A549 (cell line): ENCODE results near the gene GPC1. TPM values are rescaled to one million over a fixed set of nuclear protein-coding genes. Genes with fewer than 3 reads are reported as not detected.
A peak's percentile ranks its signal among the peaks of the same experiment; 100 is the strongest.

Experiments used
- ATAC-seq, 2 experiments: fragments of 200-7000 bp in 1 of 2; fragments of >200 bp in 1 of 2; cut with Nextera tagmentation in 1 of 2; cut with Tn5 transposase in 1 of 2; 3 replicates each; pipeline versions ENCODE4 v1.8.0 to v1.9.1; 2018 to 2020; ENCODE audit warnings: mild to moderate bottlenecking in 1 of 2, moderate library complexity in 1 of 2
- CTCF ChIA-PET: fragments of 300-600 bp; sonication (Branson Sonifier 250); formaldehyde crosslinking; extraction: SDS; loops from one replicate; lab custom pipeline; 2021; ENCODE audit warnings: antibody characterized with exemption, inconsistent platforms; lab: Yijun Ruan, JAX
- POLR2A ChIA-PET: fragments of 350-600 bp; formaldehyde crosslinking; extraction: SDS; loops from one replicate; lab custom pipeline; 2021; ENCODE audit warnings: antibody characterized with exemption, inconsistent platforms; lab: Yijun Ruan, JAX
- DNase-seq, 2 experiments: peaks; one replicate each; pipeline versions ENCODE4 v3.0.0 to v3.0.0-alpha.2; 2011 to 2016; ENCODE audit warnings: low read depth in 1 of 2, low spot score in 1 of 2
- FAIRE-seq: peaks from 2 replicates; lab custom pipeline; 2011; peaks lifted over from hg19 to GRCh38; lab: Jason Lieb, UNC
- H3K27ac ChIP-seq, 2 experiments: fragments of >200 bp; sonication (Bioruptor Twin); formaldehyde crosslinking; 3 replicates each; pipeline ENCODE4 v1.5.1; 2016 to 2017
- H3K4me1 ChIP-seq: fragments of >200 bp; sonication (Bioruptor Twin); formaldehyde crosslinking; 3 replicates; pipeline ENCODE4 v1.6.1; 2016
- H3K4me2 ChIP-seq: fragments of >200 bp; sonication (Bioruptor Twin); formaldehyde crosslinking; 3 replicates; pipeline ENCODE4 v1.6.1; 2016
- H3K4me3 ChIP-seq: fragments of >200 bp; sonication (Bioruptor Twin); formaldehyde crosslinking; 3 replicates; pipeline ENCODE4 v1.5.1; 2016
- H3K9me3 ChIP-seq: fragments of >200 bp; sonication (Bioruptor Twin); formaldehyde crosslinking; 3 replicates; pipeline ENCODE4 v1.6.1; 2016
- BHLHE40 ChIP-seq: IDR thresholded peaks from 2 replicates; pipeline ENCODE4 v1.6.1; 2012; ENCODE audit warnings: low read depth, low read length, inconsistent platforms
- CEBPB ChIP-seq, 2 experiments: fragments of >200 bp in 1 of 2; sonication (Bioruptor Twin) in 1 of 2; formaldehyde crosslinking in 1 of 2; IDR thresholded peaks; 2 replicates each; pipeline ENCODE4 v1.6.1; 2012 to 2016
- CHD2 ChIP-seq: fragments of 150-350 bp; IDR thresholded peaks from 2 replicates; pipeline ENCODE4 v1.6.1; 2014; ENCODE audit warnings: low read length; ENCODE audit not compliant: partially characterized antibody
- E2F6 ChIP-seq: IDR thresholded peaks from 2 replicates; pipeline ENCODE4 v1.6.1; 2012; ENCODE audit warnings: low read depth, borderline replicate concordance
- FOSL2 ChIP-seq, 2 experiments: fragments of 450-650 bp in 1 of 2; fragments of >200 bp in 1 of 2; sonication (Bioruptor Twin) in 1 of 2; formaldehyde crosslinking; IDR thresholded peaks; 2 replicates each; pipeline versions ENCODE4 v1.5.0 to v1.6.1; 2016 to 2020; ENCODE audit warnings: mild to moderate bottlenecking in 1 of 2, moderate library complexity in 1 of 2
- HDAC2 ChIP-seq: fragments of 200-600 bp; sonication (generic); IDR thresholded peaks from 2 replicates; pipeline ENCODE4 v1.6.1; 2016
- HEYL ChIP-seq: fragments of 250-450 bp; sonication (Bioruptor Pico); IDR thresholded peaks from 2 replicates; pipeline ENCODE4 v1.8.0; 2021; ENCODE audit warnings: mild to moderate bottlenecking, moderate library complexity
- HOXB5 ChIP-seq: fragments of 250-450 bp; sonication (Bioruptor Pico); IDR thresholded peaks from 2 replicates; pipeline ENCODE4 v1.5.0; 2020; ENCODE audit warnings: mild to moderate bottlenecking, moderate library complexity
- JUNB ChIP-seq: fragments of >200 bp; sonication (Bioruptor Twin); formaldehyde crosslinking; IDR thresholded peaks from 2 replicates; pipeline ENCODE4 v1.6.1; 2016
- KDM1A ChIP-seq: fragments of 200-600 bp; sonication (generic); IDR thresholded peaks from 2 replicates; pipeline ENCODE4 v1.6.1; 2016; ENCODE audit warnings: low read depth, mild to moderate bottlenecking
- NFE2L2 ChIP-seq: fragments of 150-350 bp; conservative IDR thresholded peaks from 2 replicates; pipeline ENCODE4 v1.6.1; 2014; ENCODE audit warnings: low read length
- NPAS2 ChIP-seq: fragments of 250-450 bp; sonication (Bioruptor Pico); IDR thresholded peaks from 2 replicates; pipeline ENCODE4 v1.8.0; 2022; ENCODE audit warnings: mild to moderate bottlenecking, moderate library complexity, borderline replicate concordance
- RAD21 ChIP-seq, 2 experiments: fragments of >200 bp in 1 of 2; sonication (Bioruptor Twin) in 1 of 2; formaldehyde crosslinking in 1 of 2; IDR thresholded peaks in 1 of 2; conservative IDR thresholded peaks in 1 of 2; 2 replicates in 1 of 2; 3 replicates in 1 of 2; pipeline ENCODE4 v1.6.1; 2012 to 2018; ENCODE audit warnings: inconsistent platforms in 1 of 2
- RNF2 ChIP-seq: fragments of 200-600 bp; sonication (generic); IDR thresholded peaks from 2 replicates; pipeline ENCODE4 v1.6.1; 2016; ENCODE audit warnings: low read depth, mild to moderate bottlenecking, antibody characterized with exemption, moderate library complexity, borderline replicate concordance
- TP53 ChIP-seq: fragments of 250-450 bp; sonication (Bioruptor Pico); IDR thresholded peaks from 2 replicates; pipeline ENCODE4 v1.5.0; 2021; ENCODE audit warnings: mild to moderate bottlenecking, moderate library complexity
- USF2 ChIP-seq: fragments of 450-650 bp; IDR thresholded peaks from 2 replicates; pipeline ENCODE4 v1.6.1; 2014; ENCODE audit warnings: antibody characterized with exemption
- ZC3H11A ChIP-seq: fragments of 450-650 bp; IDR thresholded peaks from 2 replicates; pipeline ENCODE4 v1.6.1; 2014; ENCODE audit warnings: antibody characterized with exemption, mild to moderate bottlenecking
- ZSCAN20 ChIP-seq: fragments of 250-450 bp; sonication (Bioruptor Pico); IDR thresholded peaks from 2 replicates; pipeline ENCODE4 v1.8.0; 2022; ENCODE audit warnings: mild to moderate bottlenecking, moderate library complexity
- WGBS: methylation state at CpG from one replicate; pipeline ENCODE4 v1.1.6; 2017; ENCODE audit errors: missing lambda C conversion rate; 5-methylcytosine and 5-hydroxymethylcytosine counted together
- polyA plus RNA-seq, 4 experiments: library from polyadenylated mRNA; depleted of rRNA in 3 of 4; stranded (reverse); fragments of >200 nt; fragmentation: RNase III in 1 of 4; extraction: RNeasy Plus Mini Kit Qiagen cat#74134 plus additional on column Dnase treatment in 1 of 4; gene quantifications; 2 replicates in 3 of 4; 3 replicates in 1 of 4; pipeline ENCODE4 v1.2.3, GENCODE V29; 2011 to 2017
- TF ChIP-seq, protein P1 (sequence below): fragments of 200-600 bp; sonication (generic); IDR thresholded peaks from 2 replicates; pipeline ENCODE4 v1.6.1; 2016; ENCODE audit warnings: antibody characterized with exemption, mild to moderate bottlenecking, moderate library complexity
- TF ChIP-seq, protein P2 (sequence below): fragments of 250-450 bp; sonication (Bioruptor Pico); IDR thresholded peaks from 2 replicates; pipeline ENCODE4 v1.5.0; 2020; ENCODE audit warnings: low read depth, mild to moderate bottlenecking, moderate library complexity

GPC1 gene
- polyA plus RNA-seq, 2 of the 4 experiments (the other 2 are of a cell fraction) = 19.8 to 97.7 TPM

GRCh38 chr2:240444464-240444863 is 9.0 kb downstream of the GPC1 start:
- H3K9me3 ChIP-seq = no peaks in the 10 kb centered on the region
- DNase-seq (no peak), FAIRE-seq (no peak)
- H3K4me2 ChIP-seq = no peak overlapping the region; the same call in 2 of the 3 replicates
- ChIA-PET CTCF (interaction anchor here (0.8 to 1.1 kb wide), 2 partner anchors 211 to 213 kb away, joined by 3 to 6 read pairs; no protein-coding TSS in a partner anchor), POLR2A (no interaction called here)
- H3K4me1 ChIP-seq = peaks cover 34% of the 10 kb centered on the region
- peak overlapping the region; percentile 48 to 78; a peak in 4 of 6 replicates for H3K27ac ChIP-seq
- no peak overlapping the region for H3K4me3 ChIP-seq
- no peak for TF ChIP-seq USF2
- TF ChIP-seq, protein P1, sequence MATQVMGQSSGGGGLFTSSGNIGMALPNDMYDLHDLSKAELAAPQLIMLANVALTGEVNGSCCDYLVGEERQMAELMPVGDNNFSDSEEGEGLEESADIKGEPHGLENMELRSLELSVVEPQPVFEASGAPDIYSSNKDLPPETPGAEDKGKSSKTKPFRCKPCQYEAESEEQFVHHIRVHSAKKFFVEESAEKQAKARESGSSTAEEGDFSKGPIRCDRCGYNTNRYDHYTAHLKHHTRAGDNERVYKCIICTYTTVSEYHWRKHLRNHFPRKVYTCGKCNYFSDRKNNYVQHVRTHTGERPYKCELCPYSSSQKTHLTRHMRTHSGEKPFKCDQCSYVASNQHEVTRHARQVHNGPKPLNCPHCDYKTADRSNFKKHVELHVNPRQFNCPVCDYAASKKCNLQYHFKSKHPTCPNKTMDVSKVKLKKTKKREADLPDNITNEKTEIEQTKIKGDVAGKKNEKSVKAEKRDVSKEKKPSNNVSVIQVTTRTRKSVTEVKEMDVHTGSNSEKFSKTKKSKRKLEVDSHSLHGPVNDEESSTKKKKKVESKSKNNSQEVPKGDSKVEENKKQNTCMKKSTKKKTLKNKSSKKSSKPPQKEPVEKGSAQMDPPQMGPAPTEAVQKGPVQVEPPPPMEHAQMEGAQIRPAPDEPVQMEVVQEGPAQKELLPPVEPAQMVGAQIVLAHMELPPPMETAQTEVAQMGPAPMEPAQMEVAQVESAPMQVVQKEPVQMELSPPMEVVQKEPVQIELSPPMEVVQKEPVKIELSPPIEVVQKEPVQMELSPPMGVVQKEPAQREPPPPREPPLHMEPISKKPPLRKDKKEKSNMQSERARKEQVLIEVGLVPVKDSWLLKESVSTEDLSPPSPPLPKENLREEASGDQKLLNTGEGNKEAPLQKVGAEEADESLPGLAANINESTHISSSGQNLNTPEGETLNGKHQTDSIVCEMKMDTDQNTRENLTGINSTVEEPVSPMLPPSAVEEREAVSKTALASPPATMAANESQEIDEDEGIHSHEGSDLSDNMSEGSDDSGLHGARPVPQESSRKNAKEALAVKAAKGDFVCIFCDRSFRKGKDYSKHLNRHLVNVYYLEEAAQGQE = no peak
- TF ChIP-seq CHD2 = no peak
- no peak for TF ChIP-seq NPAS2 (CRISPR knock-in tag)
- TF ChIP-seq ZC3H11A = no peak
- TF ChIP-seq CEBPB (IDR thresholded peaks at IDR 0.05) = no peak
- no peak for TF ChIP-seq HOXB5 (CRISPR knock-in tag)
- no peak for TF ChIP-seq E2F6
- no peak for TF ChIP-seq TP53 (CRISPR knock-in tag)
- TF ChIP-seq, all 56 proteins: peak for 0
- ATAC-seq = no peak
- 100% methylated on average over 3 of the region's 16 CpGs for WGBS

- TF ChIP-seq JUNB = no peak
- TF ChIP-seq HEYL (CRISPR knock-in tag) = no peak
- no peak for TF ChIP-seq BHLHE40
- TF ChIP-seq RNF2 = no peak
- no peak for TF ChIP-seq FOSL2 (IDR thresholded peaks at IDR 0.05)
- no peak for TF ChIP-seq FOSL2 (CRISPR knock-in tag; IDR thresholded peaks at IDR 0.05)
- TF ChIP-seq HOXB5 (CRISPR knock-in tag) = no peak
- TF ChIP-seq, all 56 proteins: peak for 0
- no peak overlapping the region for H3K27ac ChIP-seq
- peaks cover 50% of the 10 kb centered on the region for H3K4me1 ChIP-seq
- no peak for DNase-seq
- H3K9me3 ChIP-seq = no peaks in the 10 kb centered on the region
- CTCF ChIA-PET = interaction anchor here (0.9 to 5.8 kb wide), 3 partner anchors 7 to 218 kb away, joined by 3 to 29 read pairs (median 4); no protein-coding TSS in a partner anchor
- no peak for FAIRE-seq
- no peak for ATAC-seq
- H3K4me2 ChIP-seq = no peak overlapping the region
- 86% methylated on average over 20 of the region's 24 CpGs for WGBS
- POLR2A ChIA-PET = no interaction called here
- no peak overlapping the region for H3K4me3 ChIP-seq
Measured at GRCh38 chr2:240445961-240446663, 10.6 kb downstream of the GPC1 start.

GRCh38 chr2:240446664-240447175 is 11.3 kb downstream of the GPC1 start:
- CTCF ChIA-PET = interaction anchor here (0.9 to 5.8 kb wide), 3 partner anchors 8 to 219 kb away, joined by 3 to 29 read pairs (median 4); no protein-coding TSS in a partner anchor
- POLR2A ChIA-PET = no interaction called here
- Histone ChIP-seq H3K9me3 (no peaks in the 10 kb centered on the region), H3K27ac (no peak overlapping the region), H3K4me2 (no peak overlapping the region), H3K4me3 (no peak overlapping the region), H3K4me1 (peaks cover 52% of the 10 kb centered on the region)
- FAIRE-seq (no peak), ATAC-seq (no peak), DNase-seq (no peak)
- WGBS = 88% methylated on average over 5 of the region's 12 CpGs
- no peak for TF ChIP-seq KDM1A
- no peak for TF ChIP-seq RAD21 (conservative IDR thresholded peaks at IDR 0.05 in 1 of 2, IDR thresholded peaks at IDR 0.05 in 1 of 2)
- no peak for TF ChIP-seq E2F6
- TF ChIP-seq, protein P2, sequence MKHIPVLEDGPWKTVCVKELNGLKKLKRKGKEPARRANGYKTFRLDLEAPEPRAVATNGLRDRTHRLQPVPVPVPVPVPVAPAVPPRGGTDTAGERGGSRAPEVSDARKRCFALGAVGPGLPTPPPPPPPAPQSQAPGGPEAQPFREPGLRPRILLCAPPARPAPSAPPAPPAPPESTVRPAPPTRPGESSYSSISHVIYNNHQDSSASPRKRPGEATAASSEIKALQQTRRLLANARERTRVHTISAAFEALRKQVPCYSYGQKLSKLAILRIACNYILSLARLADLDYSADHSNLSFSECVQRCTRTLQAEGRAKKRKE (CRISPR knock-in tag) = no peak
- no peak for TF ChIP-seq ZC3H11A
- TF ChIP-seq TP53 (CRISPR knock-in tag) = no peak
- no peak for TF ChIP-seq ZSCAN20 (CRISPR knock-in tag)
- no peak for TF ChIP-seq NFE2L2
- TF ChIP-seq HDAC2 = no peak
- no peak for TF ChIP-seq CHD2
